AG10803 (cell line): Measurements from ENCODE around the gene NRG2.

Experiments
- DNase-seq: peaks from one replicate; pipeline ENCODE4 v3.0.0; 2010; ENCODE audit warnings: low read depth
- H3K4me3 ChIP-seq: 2 replicates; pipeline ENCODE4 v1.5.1; 2011; ENCODE audit warnings: mild to moderate bottlenecking, low read length, control low read depth
- CTCF ChIP-seq: conservative IDR thresholded peaks from 2 replicates; pipeline ENCODE4 v1.5.1; 2011; ENCODE audit warnings: mild to moderate bottlenecking, low read length, control low read depth, inconsistent platforms

The NRG2 gene

GRCh38 chr5:140042643-140043507, at the start of gene NRG2:
TSS of gene NRG2 (minus strand) at chr5:140043299.
- peak; percentile 59 for TF ChIP-seq CTCF
- DNase-seq = peak; percentile 43
- peak within 1 kb of the TSS; percentile 62 for H3K4me3 ChIP-seq

GRCh38 chr5:140090251-140090650, 47.2 kb upstream of the NRG2 start:
- no peak for TF ChIP-seq CTCF
- no peak for DNase-seq
- no peak overlapping the region for H3K4me3 ChIP-seq

- no peak for TF ChIP-seq CTCF
- no peak overlapping the region for H3K4me3 ChIP-seq
- DNase-seq = no peak
Observed at GRCh38 chr5:140084541-140084940, 41.4 kb upstream of the NRG2 start.

GRCh38 chr5:140083650-140084049, 40.6 kb upstream of the NRG2 start:
- no peak for TF ChIP-seq CTCF
- no peak for DNase-seq
- H3K4me3 ChIP-seq = no peak overlapping the region

- no peak for DNase-seq
- no peak overlapping the region for H3K4me3 ChIP-seq
- no peak for TF ChIP-seq CTCF
Observed at GRCh38 chr5:140083120-140083519, 40.0 kb upstream of the NRG2 start.

- no peak for TF ChIP-seq CTCF
- no peak for DNase-seq
- H3K4me3 ChIP-seq = no peak overlapping the region
Observed at GRCh38 chr5:140076788-140077187, 33.7 kb upstream of the NRG2 start.

GRCh38 chr5:140076142-140076541, 33.0 kb upstream of the NRG2 start:
- no peak for DNase-seq
- H3K4me3 ChIP-seq = no peak overlapping the region
- TF ChIP-seq CTCF = no peak
